NB4 (cell line): Measurements from ENCODE around the gene BRSK2.

Source experiments
- DNase-seq: peaks from one replicate; pipeline ENCODE4 v3.0.0; 2010; ENCODE audit warnings: low read depth
- H3K4me3 ChIP-seq: one replicate; pipeline ENCODE4 v1.5.1; 2011; ENCODE audit warnings: mild to moderate bottlenecking, low read depth, low read length, moderate library complexity
- MYC ChIP-seq: IDR thresholded peaks from 2 replicates; pipeline ENCODE4 v1.6.1; 2011; ENCODE audit warnings: low read depth, low read length
- POLR2A ChIP-seq: IDR thresholded peaks from 2 replicates; pipeline ENCODE4 v1.6.1; 2011; ENCODE audit warnings: mild to moderate bottlenecking; ENCODE audit not compliant: insufficient read length; ENCODE audit errors: extremely low read depth
- TF ChIP-seq, protein P1 (sequence below): IDR thresholded peaks from 2 replicates; pipeline ENCODE4 v1.6.1; 2011; ENCODE audit warnings: low read depth, low read length
- TF ChIP-seq, protein P2 (sequence below): IDR thresholded peaks from one replicate; pipeline ENCODE4 v1.5.1; 2012; ENCODE audit warnings: low read depth, low read length

BRSK2 gene

DNA sequence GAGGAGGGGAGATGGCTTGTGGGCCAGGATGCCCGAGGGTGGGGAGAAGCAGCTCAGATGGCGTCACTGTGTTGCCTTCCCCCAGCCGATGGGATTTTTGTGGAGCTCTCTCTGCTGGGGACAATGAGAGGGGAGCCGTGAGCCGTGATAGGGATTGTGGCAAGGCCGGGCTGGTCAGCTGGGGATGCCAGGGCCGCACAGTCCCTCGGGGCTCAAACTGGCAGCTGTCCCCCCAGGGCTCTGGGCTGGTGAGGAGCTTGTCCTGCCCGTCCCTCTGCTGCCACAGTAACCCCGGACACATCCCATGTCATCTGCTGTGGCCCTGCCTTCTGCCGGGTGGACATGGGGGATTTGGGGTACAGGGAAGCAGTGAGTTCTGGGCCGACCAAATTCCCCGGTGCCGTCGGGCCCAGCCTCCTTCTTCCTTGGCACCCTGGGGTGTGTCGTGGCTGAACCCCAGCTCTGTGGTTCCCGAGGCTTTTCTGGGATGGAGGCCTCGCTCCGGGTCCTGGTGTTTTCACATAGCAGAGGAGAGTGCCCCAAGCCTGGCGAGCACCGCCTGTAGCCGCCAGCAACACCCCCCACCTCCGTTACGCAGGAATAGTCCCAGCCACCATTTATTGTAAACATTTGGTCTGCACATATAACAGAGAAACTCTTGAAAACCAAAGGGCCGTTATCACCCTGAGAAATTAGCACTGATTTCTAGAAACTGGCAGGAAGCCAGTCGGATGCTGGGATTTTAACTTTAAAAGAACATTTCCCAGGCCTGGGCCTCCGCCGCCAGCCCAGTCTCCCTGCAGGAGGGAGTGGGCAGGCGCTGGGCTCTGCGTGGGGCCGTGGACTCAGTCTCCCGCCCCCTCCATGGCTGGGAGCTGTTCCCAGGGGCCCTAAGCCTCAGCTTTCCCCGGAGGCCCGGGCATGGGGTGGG lies 9.9 kb downstream of the BRSK2 start:
- DNase-seq, result no peak
- TF ChIP-seq, protein P1, sequence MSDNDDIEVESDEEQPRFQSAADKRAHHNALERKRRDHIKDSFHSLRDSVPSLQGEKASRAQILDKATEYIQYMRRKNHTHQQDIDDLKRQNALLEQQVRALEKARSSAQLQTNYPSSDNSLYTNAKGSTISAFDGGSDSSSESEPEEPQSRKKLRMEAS, result no peak
- no peak for TF ChIP-seq POLR2A
- TF ChIP-seq, protein P2, sequence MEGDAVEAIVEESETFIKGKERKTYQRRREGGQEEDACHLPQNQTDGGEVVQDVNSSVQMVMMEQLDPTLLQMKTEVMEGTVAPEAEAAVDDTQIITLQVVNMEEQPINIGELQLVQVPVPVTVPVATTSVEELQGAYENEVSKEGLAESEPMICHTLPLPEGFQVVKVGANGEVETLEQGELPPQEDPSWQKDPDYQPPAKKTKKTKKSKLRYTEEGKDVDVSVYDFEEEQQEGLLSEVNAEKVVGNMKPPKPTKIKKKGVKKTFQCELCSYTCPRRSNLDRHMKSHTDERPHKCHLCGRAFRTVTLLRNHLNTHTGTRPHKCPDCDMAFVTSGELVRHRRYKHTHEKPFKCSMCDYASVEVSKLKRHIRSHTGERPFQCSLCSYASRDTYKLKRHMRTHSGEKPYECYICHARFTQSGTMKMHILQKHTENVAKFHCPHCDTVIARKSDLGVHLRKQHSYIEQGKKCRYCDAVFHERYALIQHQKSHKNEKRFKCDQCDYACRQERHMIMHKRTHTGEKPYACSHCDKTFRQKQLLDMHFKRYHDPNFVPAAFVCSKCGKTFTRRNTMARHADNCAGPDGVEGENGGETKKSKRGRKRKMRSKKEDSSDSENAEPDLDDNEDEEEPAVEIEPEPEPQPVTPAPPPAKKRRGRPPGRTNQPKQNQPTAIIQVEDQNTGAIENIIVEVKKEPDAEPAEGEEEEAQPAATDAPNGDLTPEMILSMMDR, result no peak
- TF ChIP-seq MYC, result no peak
- no peak overlapping the region for H3K4me3 ChIP-seq

DNA sequence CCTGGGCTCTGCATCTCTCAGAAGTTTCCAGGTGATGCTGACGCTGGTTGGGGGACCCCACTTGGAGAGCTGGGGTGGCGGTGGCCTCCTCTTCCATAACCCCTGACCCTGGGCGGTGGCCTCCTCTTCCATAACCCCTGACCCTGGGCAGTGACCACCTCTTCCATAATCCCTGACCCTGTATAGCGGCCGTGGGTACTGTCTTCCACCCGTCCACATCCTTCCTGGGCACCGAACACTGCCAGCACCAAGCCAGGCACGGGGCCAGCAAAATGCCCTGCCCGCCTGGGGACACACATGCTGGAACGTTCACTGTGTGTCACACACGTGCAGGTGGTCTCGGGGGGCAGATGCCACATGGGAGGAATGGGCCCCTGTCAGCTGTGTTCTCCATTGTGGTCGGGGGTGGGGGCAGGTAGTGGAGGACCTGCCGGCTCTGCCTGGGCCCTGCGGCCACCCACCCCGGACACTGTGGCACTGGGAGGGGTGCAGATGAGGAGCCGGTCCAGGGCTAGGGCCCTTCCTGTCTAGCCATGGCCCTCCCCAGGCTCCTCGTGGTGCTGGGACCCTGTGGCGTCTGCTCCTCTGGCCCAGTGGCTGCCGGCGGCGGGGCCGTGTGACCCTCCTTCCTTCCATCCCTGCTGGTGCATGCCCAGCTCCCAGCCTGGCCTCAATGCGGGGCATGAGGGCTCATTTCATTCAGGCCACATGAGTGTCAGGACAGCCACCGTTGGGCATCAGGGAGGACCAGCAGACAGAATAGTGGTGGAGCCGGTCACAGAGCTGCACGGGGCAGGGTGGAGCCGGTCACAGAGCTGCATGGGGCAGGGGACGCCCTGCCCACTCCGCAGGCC lies 10.8 kb downstream of the BRSK2 start:
- H3K4me3 ChIP-seq, result no peak overlapping the region
- TF ChIP-seq, protein P1, result no peak
- TF ChIP-seq POLR2A, result no peak
- TF ChIP-seq MYC, result no peak
- TF ChIP-seq, protein P2, result no peak
- no peak for DNase-seq

DNA sequence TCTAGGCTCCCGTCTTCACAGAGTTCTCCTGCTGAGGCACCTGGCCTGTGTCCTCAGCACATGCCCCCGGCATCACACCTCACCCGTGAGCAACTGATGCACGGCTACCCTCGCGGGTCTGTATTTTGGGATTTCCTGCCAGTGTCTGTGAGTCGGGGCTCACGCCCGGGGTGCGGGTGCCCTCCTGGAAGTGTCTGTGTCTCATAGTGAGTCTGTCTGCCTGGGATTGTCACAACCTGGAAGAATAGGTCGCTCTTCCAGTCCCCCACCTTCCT lies 11.4 kb downstream of the BRSK2 start:
- TF ChIP-seq POLR2A (no peak), MYC (no peak)
- TF ChIP-seq, protein P1, result no peak
- TF ChIP-seq, protein P2, result no peak
- no peak overlapping the region for H3K4me3 ChIP-seq
- no peak for DNase-seq

DNA sequence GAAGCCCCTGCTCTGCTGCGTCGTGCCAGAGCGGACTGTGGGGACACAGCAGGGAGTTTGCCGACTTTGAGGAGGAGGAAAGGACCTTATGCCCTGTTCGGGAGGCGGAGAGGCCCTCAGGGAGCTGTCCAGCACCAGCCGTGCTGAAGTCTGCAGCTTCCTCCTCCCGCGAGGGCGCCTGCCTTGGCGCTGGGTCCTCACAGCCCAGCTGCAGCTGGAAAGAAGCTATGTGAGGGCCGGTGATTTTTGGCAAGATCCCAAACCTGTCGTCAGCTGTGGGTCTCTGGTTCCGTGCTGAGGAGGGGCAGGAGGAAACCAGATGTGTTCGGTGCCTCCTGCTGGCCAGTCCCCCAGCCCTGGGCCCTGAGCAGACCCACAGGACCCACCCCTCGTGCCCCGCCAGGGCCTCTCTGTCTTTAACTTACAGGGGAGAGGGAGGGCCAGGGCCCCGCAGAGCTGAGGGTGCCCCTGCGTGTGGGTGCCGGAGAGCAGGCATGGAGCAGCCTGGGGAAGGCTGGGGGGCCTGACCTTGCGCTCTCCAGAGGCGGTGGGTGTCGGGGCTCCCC lies 12.0 kb downstream of the BRSK2 start:
- H3K4me3 ChIP-seq, result no peak overlapping the region
- TF ChIP-seq, protein P1, result peak; percentile 72
- TF ChIP-seq POLR2A, result no peak
- peak; percentile 80 for DNase-seq

DNA sequence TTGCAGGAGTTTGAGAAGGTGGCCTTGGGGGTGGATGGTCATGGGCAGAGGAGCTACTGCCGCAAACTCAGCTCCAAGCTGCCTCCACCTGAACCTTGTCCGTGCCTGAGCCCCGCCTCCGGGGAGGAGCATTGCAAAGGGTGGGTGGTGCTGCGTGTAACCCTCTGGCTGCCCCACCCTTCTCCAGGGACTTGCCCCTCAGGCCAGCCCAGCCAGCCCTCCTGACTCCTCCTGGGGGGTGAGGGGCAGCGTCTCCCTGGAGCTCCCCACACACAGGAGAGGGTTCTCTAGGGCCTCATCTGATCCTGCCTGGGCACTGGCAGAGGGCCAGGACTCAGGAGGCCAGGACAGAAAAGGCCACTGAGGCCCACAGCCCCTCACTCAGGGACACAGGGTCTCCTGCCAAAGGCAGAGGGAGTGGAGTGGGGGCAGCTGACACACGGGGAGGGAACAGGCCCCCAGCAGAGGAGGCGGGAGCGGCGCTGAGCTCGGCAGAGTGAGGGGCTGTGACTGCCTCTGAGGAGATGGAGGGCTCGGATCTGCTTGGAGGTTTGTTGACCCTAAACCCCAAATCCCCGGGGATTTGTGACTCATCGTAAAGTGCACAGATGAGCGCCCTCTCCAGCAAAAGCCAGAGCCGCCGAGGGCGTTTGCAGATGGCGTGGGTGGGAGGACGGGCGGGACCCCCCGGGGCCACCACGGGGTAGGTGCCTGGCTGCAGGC lies 12.8 kb downstream of the BRSK2 start:
- no peak overlapping the region for H3K4me3 ChIP-seq
- peak; percentile 79 for DNase-seq

More for the DNA sequence above, 12.8 kb downstream of the BRSK2 start:
- TF ChIP-seq MYC (no peak), POLR2A (no peak)
- TF ChIP-seq, protein P1, result no peak
- TF ChIP-seq, protein P2, result no peak
